GM18505 (cell line): ENCODE measurements around the gene THSD7B.
"Not testable (repeated sequence)": the region's sequence is repeated elsewhere in the genome, so short reads cannot be mapped to it uniquely, and the experiment has no call there.

Experiments
- ATAC-seq: cut with Tn5 transposase; IDR thresholded peaks from one replicate; pipeline ENCODE4 v1.9.1; 2021; ENCODE audit not compliant: unreplicated experiment
- POLR2A ChIP-seq: IDR thresholded peaks from 4 replicates; pipeline ENCODE4 v1.6.1; 2011; ENCODE audit warnings: borderline replicate concordance; ENCODE audit not compliant: insufficient read depth, insufficient read length; ENCODE audit errors: extremely low read depth

Gene THSD7B

GRCh38 chr2:137539336-137539735 lies 774.0 kb downstream of the THSD7B start:
- no peak for ATAC-seq
- no peak for TF ChIP-seq POLR2A

- ATAC-seq, result no peak
- no peak for TF ChIP-seq POLR2A
Measured at GRCh38 chr2:137547842-137548241, 782.5 kb downstream of the THSD7B start.

DNA sequence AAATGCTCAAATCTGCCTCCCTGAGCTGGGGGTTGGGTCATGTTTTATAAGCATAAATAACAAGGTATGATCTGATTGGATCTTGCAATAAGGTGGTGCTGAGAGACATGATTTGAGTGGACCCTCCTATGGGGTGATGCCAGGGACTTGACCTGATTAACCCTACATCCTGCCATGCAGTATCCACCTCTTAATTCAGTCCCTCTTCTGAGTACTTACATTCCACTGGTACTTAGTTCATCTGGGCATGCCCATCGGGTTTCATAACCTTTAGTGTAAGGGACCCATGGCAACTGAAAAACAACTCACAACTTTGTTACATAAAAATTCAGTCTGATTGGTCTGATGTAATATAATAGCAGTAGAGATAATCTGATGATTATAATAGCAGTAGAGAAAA lies 801.0 kb downstream of the THSD7B start:
- no peak for ATAC-seq
- TF ChIP-seq POLR2A, result no peak

GRCh38 chr2:137570484-137570883 lies 805.1 kb downstream of the THSD7B start:
- no peak for TF ChIP-seq POLR2A
- ATAC-seq, result no peak

GRCh38 chr2:137587834-137588233 lies 822.5 kb downstream of the THSD7B start:
- ATAC-seq, result not testable (repeated sequence)

GRCh38 chr2:137588578-137588977 lies 823.2 kb downstream of the THSD7B start:
- ATAC-seq, result not testable (repeated sequence)

- ATAC-seq, result no peak
- no peak for TF ChIP-seq POLR2A
Measured at GRCh38 chr2:137590102-137590501, 824.8 kb downstream of the THSD7B start.

GRCh38 chr2:137607722-137608318 lies 842.5 kb downstream of the THSD7B start:
- ATAC-seq, result no peak

DNA sequence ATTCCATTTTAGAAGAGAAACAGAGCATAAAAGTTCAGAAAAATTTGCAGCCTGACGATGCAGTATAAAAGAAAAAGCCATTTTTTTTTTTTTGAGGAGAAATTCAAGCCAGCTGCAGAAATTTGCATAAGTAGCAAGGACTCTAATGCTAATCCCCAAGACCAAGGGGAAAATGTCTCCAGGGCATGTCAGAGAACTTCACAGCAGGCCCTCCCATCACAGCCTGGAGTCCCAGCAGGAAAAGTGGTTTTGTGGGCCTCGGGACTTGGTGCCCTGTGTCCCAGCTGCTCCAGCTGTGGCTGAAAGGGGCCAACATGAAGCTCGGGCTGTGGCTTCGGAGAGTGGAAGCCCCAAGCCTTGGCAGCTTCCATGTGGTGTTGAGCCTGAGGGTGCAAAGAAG lies 873.6 kb downstream of the THSD7B start:
- ATAC-seq, result no peak
- no peak for TF ChIP-seq POLR2A

More at GRCh38 chr2:137607722-137608318, 842.5 kb downstream of the THSD7B start:
- TF ChIP-seq POLR2A, result no peak

- no peak for ATAC-seq
- no peak for TF ChIP-seq POLR2A
Measured at GRCh38 chr2:137644731-137645130, 879.4 kb downstream of the THSD7B start.

GRCh38 chr2:137654046-137654445 lies 888.7 kb downstream of the THSD7B start:
- TF ChIP-seq POLR2A, result no peak
- no peak for ATAC-seq

- no peak for TF ChIP-seq POLR2A
- ATAC-seq, result no peak
Measured at GRCh38 chr2:137655814-137656213, 890.5 kb downstream of the THSD7B start.

- ATAC-seq, result no peak
- no peak for TF ChIP-seq POLR2A
Measured at GRCh38 chr2:137658433-137658832, 893.1 kb downstream of the THSD7B start.

GRCh38 chr2:137659616-137660015 lies 894.3 kb downstream of the THSD7B start:
- no peak for ATAC-seq
- TF ChIP-seq POLR2A, result no peak

DNA sequence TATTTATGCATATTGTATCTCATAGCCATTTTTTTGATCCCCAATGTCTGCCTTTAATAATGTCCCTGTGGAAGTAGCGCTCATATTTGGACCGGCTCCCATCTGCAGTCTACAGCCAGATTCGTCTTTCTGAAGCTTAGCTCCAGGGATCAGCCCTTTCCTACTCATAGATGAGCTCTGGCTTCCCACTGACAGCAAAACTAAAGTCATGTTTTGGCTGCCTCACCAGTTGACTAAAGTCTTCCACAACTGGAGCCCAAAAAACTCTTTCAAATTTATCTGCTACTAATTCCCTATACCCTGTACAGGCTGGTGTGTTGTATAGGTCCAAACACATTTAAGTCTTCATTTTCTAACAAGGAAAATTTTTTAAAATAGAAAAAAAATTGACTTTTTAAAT lies 904.8 kb downstream of the THSD7B start:
- no peak for ATAC-seq
- no peak for TF ChIP-seq POLR2A

DNA sequence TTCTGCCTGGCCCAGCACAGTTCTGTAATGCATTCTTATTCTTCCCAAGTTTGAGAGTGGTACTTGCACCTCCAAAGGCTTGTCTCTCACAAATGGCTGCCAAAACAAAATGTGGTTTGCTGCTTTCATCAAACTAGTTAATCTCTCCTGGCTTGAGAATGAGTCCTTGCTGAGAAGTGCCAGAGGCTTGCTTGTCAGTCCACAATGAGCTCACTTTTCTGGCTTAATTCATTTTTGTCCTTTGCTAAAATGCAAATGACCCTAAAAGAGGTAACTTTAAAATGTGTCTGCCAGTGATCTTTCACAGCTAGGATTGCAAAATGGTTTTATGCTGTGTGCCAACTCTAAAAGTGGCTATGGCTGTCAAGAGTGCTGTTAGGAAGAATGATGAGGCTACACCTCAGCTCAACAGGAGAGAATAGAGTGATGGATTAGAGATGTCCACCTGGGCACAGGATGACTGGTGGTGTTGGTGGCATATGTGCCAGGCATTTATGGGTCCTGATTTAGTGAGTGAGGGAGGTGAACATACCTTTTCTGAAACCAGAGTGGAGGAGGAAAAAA lies 907.7 kb downstream of the THSD7B start:
- no peak for TF ChIP-seq POLR2A
- no peak for ATAC-seq

GRCh38 chr2:137674991-137675390 lies 909.6 kb downstream of the THSD7B start:
- no peak for TF ChIP-seq POLR2A
- no peak for ATAC-seq
